NOMO-1 treated with dmso at 0.1 percent for 144 hours (cell line): ENCODE measurements around the gene GUCY2F.

ENCODE experiments used
- DNase-seq: peaks from one replicate; lab custom pipeline; 2025; ENCODE audit not compliant: unreplicated experiment; lab: John Stamatoyannopoulos, UW

Gene GUCY2F

DNA sequence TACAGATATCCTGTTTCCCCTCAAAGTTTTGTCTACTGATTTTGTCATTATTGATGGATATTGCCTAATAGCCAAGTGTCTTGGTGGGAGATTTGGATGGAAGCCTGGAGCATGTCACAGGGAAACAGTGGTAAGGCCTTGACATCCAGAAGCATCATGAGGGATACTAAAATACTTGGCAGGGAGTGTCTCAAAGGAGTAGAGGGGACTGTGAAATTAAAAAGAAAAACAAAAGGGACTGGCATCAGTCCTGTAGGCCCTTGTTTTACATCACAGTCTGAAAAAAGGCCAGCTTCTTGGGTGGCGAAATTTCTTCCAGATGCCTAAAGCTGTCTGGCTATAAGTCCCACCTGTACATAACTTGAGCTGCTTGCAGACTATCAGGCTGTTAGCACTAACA lies 83.8 kb downstream of the GUCY2F start:
- DNase-seq, result no peak

DNA sequence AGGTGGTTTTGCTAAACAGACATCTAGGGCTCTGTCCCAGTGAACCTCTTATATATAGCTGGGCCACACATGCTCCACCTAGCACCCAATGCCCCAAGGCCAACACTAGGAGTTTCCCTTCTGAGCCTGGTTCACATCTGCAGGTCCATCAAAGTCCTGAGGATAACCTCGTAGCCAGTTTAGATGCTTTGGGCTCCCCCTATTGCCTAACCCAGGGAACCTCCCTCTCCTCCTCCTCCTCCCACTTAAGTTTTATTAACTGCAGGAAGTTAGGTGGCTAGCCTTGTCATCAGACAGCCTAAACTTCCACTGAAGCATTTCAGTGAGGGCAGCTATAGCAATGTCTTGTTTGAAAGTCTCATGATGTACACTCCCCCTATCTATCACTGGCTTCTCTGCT lies 88.0 kb downstream of the GUCY2F start:
- DNase-seq, result no peak

DNA sequence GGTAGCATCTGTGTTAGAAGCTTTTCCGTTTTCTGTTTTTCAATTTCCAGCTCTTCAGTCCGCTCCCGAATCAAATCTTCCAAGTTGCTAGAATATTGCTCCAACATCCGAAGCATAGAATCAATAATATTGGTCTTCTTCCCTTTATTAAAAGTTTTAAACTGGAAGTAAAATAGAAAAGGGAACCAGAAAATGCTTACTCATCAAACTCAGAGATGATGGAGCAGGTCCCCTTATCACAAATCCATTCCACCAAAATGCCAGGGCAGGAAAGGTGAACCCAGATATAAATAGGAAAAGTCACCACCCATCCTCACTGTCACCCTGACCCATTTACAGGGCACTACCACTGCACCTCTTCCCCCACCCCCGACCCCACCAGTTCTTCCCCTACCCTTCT lies 89.0 kb downstream of the GUCY2F start:
- no peak for DNase-seq

DNA sequence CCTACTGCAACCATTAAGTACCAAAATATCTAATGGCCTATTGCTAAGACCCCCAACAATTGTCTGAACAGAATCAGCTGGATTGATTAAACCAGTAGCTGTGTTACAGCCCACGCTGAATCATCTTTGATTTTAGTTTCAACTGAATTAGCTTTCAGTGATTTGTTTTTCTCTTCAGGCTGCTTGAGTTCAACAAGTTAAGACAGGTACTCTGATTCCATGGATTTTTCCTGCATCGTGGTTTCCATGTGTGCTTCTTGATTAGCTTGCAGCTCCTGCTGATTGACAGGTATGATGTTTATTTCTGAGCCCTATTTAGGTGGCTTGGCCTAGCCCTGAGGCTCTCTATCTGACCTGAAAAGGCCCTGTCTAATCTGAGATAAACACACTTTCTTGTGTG lies 91.3 kb downstream of the GUCY2F start:
- no peak for DNase-seq

DNA sequence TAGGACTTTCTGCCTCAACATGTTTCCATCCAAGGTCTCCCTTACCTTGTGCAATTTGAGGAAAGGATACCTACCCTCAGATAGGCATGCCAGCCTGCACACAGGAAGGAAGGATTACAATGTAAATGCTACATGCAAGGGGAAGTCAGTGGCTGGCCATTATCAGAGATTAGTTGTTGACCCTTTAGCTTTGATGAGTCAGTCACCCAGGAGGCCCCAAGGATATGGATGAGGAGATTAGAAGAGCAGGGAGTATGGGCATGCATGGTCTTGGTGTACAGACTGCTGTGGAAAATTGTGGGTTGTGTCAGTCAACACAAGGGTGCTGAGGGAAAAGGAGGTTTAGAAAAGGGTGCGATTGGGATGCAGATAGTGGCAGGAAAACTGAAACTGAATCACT lies 92.0 kb downstream of the GUCY2F start:
- no peak for DNase-seq

DNA sequence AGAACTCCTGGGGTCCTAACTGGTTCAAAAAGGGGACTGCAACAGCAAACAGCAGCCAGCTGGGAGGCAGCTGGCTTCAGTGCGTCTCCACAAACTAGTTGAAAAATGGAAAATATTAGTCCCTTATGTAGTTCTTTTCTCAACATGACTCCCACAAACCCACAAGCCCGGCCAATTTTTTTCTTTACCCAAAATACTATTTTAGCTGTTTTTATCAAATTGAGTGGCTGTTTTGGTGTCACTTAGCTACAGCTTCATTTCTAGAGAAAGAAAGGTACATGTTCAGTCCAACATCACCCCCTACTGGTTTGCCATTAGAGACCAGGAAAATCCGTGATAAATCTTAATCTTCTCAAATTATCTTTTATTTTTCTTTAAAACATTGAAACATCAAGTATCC lies 97.2 kb downstream of the GUCY2F start:
- DNase-seq, result no peak

DNA sequence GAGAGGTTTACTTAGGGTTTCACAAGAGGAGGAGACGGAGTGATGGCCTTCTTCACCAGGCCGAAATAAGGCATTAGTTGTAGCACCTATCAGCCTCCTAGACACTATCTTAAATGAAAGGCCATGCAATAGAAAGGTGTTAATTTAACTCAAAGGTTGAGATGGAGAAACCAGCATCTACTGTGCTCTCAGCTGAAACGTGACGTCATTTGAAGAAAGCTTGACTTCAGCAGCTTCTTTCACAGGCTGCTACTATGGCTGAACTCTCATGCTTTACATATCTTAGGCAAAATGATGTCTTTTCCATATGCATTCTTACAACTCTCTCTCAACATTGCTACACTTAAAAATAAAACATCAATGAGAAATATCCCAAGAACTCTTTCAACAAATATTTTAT lies 99.6 kb downstream of the GUCY2F start:
- DNase-seq, result no peak

DNA sequence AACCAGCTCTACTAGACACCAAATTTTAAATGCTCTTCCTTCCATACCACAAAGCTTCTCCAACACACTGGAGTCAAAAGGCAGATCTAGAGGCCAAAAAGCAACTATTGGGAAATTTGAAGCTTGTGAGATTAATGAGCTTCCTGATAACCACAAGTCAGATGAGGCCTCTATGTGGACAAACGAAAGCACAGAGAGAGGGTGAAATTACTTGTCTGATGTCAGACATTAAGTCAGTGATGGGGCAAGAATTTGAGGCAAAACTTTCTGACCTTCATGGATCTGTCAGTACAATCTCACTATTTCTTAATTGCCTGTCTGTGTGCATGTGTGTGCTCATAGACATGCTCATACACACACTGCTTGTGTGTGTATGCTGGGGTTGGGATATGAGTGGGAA lies 103.6 kb downstream of the GUCY2F start:
- DNase-seq, result peak; percentile 71

DNA sequence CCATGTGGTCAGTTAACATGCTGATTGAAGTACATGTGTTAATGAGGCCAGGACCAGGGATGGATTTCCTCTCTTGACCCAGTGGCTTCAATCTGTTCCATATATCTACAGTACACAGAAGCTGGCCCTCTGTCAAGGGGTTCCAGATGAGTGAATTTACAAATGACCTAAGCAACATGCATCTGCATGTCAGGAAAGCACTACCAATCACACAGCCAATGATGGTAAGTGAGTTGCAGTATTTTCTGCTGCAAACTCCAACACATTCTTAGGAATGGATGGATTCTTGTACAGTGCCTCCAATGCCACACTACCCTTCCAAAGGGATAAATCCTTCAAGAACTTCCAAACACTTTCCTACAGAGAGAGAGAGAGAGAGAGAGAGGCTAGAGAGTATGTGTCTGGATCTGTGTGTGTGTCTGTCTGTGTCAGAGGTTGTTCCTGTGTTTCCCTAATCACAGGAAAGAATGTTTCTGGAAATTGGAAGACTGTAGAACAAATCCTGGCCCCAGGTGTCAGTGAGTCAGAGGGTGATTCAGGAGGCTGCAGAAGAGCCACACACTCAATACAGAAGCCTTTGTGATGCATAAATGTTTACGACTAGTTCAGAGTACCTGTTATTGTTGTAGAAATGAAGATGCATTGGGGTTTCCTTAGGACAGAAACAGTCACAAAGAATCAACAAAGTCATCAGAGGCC lies 107.5 kb downstream of the GUCY2F start:
- DNase-seq, result no peak

DNA sequence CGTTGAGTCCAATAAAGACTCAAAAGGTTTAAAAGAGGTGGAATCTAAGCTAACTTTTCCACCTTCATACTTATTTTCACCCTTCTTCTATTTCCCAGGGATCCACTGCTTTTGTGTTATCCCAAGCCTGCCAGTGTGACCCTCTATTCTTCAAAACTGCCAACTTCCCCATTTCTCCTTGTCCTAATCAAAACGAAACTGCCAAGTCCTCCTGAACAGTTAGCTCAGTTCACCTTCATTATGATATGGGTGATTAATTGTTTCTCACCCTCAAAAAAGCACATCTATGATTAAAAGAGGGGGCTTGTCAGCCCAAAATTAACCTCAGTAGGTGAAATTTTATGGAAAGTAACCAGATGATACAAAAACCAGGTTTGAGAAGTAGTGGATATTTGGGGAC lies 108.4 kb downstream of the GUCY2F start:
- DNase-seq, result no peak

DNA sequence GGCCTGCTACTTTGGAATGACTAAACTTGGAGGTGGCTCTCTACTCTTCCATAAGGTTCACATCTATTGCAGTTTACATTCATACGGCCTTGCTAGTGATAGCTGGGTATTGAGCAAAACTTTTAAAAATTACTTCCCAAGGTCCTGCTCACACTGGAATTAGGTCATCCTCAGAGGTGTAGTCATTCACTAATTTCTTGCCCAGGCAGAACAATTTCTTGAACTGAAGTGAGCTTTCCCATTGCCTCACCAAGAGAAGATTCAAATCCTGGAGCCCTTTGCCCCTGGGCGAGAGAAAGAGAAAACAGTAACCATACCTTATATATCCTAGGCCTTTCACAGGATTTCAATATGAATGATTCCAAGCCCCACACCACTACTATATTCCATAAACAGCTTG lies 109.2 kb downstream of the GUCY2F start:
- DNase-seq, result no peak

DNA sequence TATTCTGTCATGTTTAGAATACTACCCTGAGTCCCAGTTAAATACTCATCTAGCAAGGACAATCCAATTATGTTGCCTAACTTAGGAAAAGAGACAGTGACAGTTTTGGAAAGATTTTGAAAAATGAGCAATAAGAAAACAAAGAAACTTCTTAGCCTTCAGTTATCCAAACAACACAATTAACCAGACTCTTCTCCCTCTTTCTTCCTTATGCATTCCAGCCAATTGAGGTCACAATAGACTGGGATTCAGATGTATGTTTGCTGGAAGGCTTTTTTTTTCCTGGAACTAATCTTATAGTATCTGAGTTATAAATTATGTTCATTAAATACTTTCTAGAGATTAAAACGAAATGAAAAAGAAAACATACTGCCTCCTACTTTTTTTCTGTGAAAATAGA lies 109.6 kb downstream of the GUCY2F start:
- no peak for DNase-seq

DNA sequence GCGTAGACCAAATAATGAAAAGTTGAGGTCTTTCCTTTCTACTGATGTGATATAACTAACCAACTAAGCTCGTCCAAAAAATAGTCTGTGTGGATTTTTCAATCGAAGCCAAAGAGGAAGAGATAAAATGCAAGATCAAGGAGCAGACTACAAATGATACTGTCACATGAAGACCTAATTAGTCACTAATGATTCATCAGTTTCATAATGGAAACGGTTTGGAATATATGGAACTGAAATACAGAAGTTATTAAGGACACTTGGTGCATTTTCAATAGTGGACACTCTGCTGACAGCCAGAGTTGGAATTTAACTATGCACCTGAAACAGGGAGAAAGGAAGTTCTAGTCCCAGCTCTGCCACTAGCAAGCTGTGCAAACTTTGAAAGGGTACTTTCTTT lies 119.8 kb downstream of the GUCY2F start:
- no peak for DNase-seq

DNA sequence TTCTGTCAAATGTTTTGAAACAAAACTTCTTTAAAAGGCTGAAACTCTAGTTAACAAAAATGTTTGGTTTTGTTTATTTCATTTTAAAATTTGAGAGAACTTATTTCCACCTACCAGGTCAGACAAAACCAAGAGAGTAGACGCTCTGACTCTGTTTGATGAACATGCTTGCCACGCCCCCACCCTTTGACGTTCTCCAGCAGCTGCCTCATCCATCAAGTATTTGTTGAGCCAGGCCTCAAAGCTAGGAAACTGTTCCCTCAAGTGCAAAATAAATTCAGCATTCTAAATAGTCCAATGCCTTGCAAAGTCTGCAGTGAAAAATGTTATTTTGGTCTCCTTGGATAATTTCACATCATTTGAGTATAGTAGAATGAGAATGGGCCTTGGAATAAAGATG lies 121.6 kb downstream of the GUCY2F start:
- DNase-seq, result no peak

DNA sequence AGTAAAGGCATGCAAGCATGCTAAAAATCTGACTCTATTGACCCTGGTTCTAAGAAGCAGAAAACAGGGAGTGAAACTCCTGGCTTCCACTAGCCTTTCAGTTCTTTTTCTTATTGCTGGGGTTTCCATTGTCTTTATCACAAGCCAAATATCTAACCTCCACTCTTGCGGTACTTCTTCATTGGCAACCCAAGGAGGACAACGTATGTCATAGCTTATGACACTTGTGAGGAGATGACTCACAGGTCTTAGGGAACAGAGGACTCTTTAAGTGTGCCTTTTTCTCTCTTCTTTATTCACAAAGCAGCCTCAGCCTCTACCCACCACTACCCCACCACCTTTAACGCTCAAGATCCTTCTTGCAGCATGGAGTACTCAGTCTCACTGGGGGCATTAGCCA lies 124.2 kb downstream of the GUCY2F start:
- peak; percentile 32 for DNase-seq

DNA sequence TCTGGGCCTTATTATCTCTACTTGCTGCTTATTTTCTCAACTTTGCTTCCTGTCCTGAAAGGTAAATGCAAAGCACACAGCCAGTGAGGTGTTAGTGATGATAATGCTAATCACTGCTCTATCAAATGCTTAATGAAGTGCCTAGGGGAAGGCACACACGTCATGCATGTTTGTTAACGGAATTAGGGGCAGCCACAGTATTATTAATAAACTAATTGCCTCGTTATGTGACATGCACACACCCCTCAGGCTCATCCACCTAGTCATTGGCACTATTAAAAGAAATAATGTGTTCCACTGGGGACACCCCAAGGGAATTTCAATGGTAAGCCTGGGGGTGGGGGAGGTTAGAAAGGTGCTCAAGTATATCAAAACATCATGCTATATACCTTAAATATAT lies 125.2 kb downstream of the GUCY2F start:
- DNase-seq, result no peak

DNA sequence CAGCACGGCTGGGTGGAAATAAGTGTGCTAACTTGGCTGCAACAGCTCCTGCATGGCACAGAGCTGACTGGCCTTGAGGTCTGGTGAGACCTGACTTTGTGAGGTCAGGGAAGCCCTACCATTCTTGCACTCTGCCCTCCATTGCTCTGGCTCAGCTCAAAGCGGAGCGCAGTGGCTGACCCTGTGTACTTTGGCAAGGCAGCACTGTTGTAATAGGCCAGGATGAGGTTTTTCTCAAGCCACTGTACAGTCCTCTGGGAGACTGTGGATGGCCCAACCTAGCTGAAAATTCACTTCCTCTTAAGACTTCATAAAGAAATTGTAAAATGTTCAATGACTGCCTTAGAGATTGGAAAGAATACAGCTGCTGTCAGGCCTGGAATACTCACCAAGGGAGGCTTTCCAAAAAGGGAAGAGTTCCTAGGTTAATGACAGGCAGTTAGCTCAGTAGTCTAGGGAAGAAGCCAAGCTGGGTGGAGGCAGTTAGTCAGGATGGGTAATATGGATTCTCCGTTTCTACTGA lies 129.8 kb downstream of the GUCY2F start:
- peak; percentile 46 for DNase-seq

DNA sequence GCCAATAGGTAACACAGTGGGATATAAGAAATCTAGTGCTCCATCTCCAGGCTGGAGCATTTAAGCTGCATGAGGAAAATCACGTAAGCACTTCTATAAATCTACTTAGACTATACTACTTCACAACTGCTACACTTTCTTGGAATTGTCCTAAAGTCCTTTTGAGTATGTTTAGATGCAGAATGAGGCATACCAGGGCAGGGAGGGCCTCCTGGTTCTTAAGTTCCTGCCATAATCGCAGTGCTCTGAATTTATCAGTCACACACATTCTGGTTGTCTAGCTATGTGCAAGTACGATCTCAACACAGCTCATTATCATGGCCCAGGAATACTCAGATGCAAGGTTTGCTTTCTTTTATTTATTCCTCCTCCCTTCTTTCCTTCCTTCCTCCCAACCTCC lies 130.3 kb downstream of the GUCY2F start:
- DNase-seq, result no peak

DNA sequence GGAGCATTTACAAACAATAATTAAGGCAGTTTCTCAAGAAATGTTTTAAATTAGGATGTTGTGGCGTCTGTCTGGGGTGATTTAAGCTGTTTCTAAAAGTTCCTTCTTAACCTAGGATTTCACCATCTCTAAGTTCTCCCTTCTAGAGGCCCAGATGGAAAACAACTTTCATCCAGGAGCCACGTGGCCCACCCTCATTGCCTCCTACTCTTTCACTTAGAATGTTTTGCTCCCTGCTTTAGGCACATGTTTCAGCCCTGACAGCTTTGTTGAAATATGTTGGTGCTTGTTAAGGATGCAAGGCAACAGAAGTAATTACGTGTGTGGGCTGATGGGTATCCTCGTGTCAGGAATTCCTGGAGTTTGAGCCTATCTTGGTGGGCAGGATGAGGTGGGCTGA lies 131.3 kb downstream of the GUCY2F start:
- no peak for DNase-seq

DNA sequence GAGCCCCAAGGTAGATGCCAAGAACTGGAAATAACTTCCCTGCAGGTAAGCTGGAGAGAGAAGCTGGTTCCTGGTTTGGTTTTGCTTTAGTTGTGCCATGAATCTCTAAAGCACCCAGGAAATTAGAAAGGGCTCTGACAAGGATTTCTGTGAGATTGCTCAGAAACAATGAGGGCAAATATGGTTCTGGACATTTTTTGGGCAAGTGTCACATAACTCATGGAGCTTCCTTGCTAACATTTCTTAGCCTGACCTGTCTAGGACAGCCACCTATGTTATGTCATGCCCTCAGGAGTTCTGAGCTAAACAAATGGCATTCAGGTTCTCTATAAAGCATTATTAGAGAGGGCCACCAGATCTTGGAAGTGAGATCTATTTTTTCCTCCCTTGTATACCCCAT lies 131.8 kb downstream of the GUCY2F start:
- no peak for DNase-seq

DNA sequence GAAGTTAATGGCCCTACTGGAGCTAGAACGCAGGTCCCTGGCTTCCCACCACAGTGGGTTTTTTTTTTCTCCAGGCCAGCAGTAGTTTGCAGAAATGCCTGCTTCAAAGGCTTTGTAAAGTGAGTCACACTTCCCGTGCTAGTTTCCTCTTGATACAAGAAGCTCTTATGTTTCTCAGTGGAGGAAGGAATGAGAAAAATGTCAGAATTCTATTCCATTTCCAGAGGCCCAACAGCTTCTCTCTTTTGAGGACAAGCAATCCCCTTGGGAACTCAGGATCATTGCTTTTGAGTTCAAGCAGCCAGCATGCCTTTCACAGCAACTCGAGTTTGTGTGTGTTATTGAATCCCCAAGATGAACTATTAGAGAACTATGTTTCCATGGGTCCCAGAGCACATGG lies 134.3 kb downstream of the GUCY2F start:
- no peak for DNase-seq

DNA sequence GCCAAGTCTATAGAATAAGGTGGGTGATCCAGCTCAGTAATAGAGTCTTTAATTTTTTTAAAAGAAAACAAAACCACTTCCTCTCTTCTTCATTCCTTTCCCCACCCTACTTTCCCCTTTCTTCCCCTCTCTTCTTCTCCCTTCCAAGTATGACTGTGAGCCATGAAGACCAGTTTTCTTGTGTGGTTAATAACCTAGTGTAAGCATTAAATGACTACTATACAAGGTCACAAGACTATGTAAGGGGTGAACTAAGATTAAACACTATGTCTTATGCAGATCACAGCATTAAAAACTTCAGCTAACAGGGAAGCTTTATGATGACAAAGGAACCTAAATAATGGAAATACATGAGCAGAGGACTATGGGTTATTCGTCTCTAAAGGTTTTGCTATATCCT lies 135.4 kb downstream of the GUCY2F start:
- DNase-seq, result no peak

DNA sequence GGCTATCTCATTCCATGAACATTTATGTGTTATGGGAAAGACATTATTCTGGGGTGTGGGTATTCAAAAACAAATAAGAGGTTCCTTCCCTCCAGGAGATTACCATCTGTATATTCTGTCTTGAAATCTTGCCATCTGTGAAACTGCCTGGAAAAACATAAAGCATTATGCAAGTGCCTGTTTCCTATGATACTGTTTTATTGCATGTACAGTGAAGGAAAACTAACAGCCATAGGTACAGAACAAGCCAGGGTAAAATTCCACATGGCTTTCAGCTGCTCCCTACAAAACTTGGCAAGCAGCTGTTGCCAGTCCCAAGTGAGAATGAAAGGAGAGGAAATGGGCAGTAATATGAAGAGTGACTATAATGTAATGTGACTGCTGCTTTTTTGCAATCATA lies 136.0 kb downstream of the GUCY2F start:
- DNase-seq, result no peak
